SW480 (cell line): ENCODE measurements around the gene FAM229B.
A peak's percentile ranks its signal among the peaks of the same experiment; 100 is the strongest.
"Not testable (repeated sequence)": the region's sequence is repeated elsewhere in the genome, so short reads cannot be mapped to it uniquely, and the experiment has no call there.

ENCODE experiments used
- DNase-seq: peaks from one replicate; pipeline ENCODE4 v3.0.0-alpha.2; 2016; ENCODE audit warnings: low spot score

FAM229B gene

GRCh38 chr6:112065426-112065986 lies 21.9 kb upstream of the FAM229B start:
- no peak for DNase-seq

GRCh38 chr6:112066606-112067005 lies 20.8 kb upstream of the FAM229B start:
- DNase-seq: no peak

- no peak for DNase-seq
Measured at GRCh38 chr6:112081569-112081968, 5.8 kb upstream of the FAM229B start.

GRCh38 chr6:112085286-112086065 lies 1.9 kb upstream of the FAM229B start:
- no peak for DNase-seq

GRCh38 chr6:112086744-112087135 lies 651 bp upstream of the FAM229B start:
- DNase-seq: peak; percentile 65

GRCh38 chr6:112087916-112088315 lies 525 bp downstream of the FAM229B start:
- no peak for DNase-seq

- DNase-seq: no peak
Measured at GRCh38 chr6:112096901-112097300, 9.5 kb downstream of the FAM229B start.

GRCh38 chr6:112100561-112100960 lies 13.2 kb downstream of the FAM229B start:
- DNase-seq: no peak

GRCh38 chr6:112106026-112106425 lies 18.6 kb downstream of the FAM229B start:
- DNase-seq: not testable (repeated sequence)

- no peak for DNase-seq
Measured at GRCh38 chr6:112106562-112106961, 19.2 kb downstream of the FAM229B start.

GRCh38 chr6:112109262-112109661 lies 21.9 kb downstream of the FAM229B start:
- DNase-seq: no peak

- no peak for DNase-seq
Measured at GRCh38 chr6:112113431-112113830, 26.0 kb downstream of the FAM229B start.

- DNase-seq: no peak
Measured at GRCh38 chr6:112113918-112114317, 26.5 kb downstream of the FAM229B start.

- DNase-seq: no peak
Measured at GRCh38 chr6:112114577-112115223, 27.3 kb downstream of the FAM229B start.

GRCh38 chr6:112116221-112116620 lies 28.8 kb downstream of the FAM229B start:
- DNase-seq: peak; percentile 0

GRCh38 chr6:112117554-112117953 lies 30.2 kb downstream of the FAM229B start:
- peak; percentile 25 for DNase-seq

- DNase-seq: no peak
Measured at GRCh38 chr6:112118034-112118433, 30.6 kb downstream of the FAM229B start.

GRCh38 chr6:112122756-112123155 lies 35.4 kb downstream of the FAM229B start:
- no peak for DNase-seq

GRCh38 chr6:112123982-112124381 lies 36.6 kb downstream of the FAM229B start:
- DNase-seq: no peak

GRCh38 chr6:112128208-112128607 lies 40.8 kb downstream of the FAM229B start:
- DNase-seq: no peak

- no peak for DNase-seq
Measured at GRCh38 chr6:112130878-112131277, 43.5 kb downstream of the FAM229B start.

- DNase-seq: no peak
Measured at GRCh38 chr6:112139052-112139451, 51.7 kb downstream of the FAM229B start.

GRCh38 chr6:112141707-112142106 lies 54.3 kb downstream of the FAM229B start:
- DNase-seq: no peak
